PC-3 (cell line): ENCODE data around the gene GOLGA6L7.
"Not testable (repeated sequence)": the region's sequence is repeated elsewhere in the genome, so short reads cannot be mapped to it uniquely, and the experiment has no call there.

Experiments used
- CTCF ChIP-seq: fragments of 300-600 bp; sonication (generic); conservative IDR thresholded peaks from 2 replicates; pipeline ENCODE4 v1.5.1; 2017; ENCODE audit warnings: antibody characterized with exemption, low read depth, mild to moderate bottlenecking, low read length
- EZH2 ChIP-seq: fragments of 300-600 bp; sonication (generic); IDR thresholded peaks from one replicate; pipeline ENCODE4 v1.6.1; 2017; ENCODE audit warnings: antibody characterized with exemption, mild to moderate bottlenecking, low read length; ENCODE audit not compliant: unreplicated experiment
- EZH2phosphoT487 ChIP-seq: fragments of 300-600 bp; sonication (generic); IDR thresholded peaks from 2 replicates; pipeline ENCODE4 v1.6.1; 2018; ENCODE audit warnings: mild to moderate bottlenecking, antibody characterized with exemption, low read length, borderline replicate concordance

- TF ChIP-seq CTCF, EZH2, EZH2phosphoT487: not testable (repeated sequence)
Measured at GRCh38 chr15:28831897-28832587, 16.4 kb downstream of the GOLGA6L7 start.
